ENCODE results near the gene PDCL2. TPM values are rescaled to one million over a fixed set of nuclear protein-coding genes. Genes with fewer than 3 reads are reported as not detected.

Gene PDCL2
- total RNA-seq, 1 donor from 2014 or later = not detected

GRCh38 chr4:55543858-55544257, 48.2 kb downstream of the PDCL2 start:
- peak; percentile 18 for TF ChIP-seq CTCF (conservative IDR thresholded peaks at IDR 0.05; ENCODE audit: low read depth, low read length)
- no peak for DNase-seq (ENCODE audit: low read depth)
- H3K4me3 ChIP-seq (ENCODE audit: low read depth, low read length) = no peak overlapping the region

GRCh38 chr4:55540271-55540670, 51.8 kb downstream of the PDCL2 start:
- no peak for TF ChIP-seq CTCF (conservative IDR thresholded peaks at IDR 0.05; ENCODE audit: low read depth, low read length)
- no peak overlapping the region for H3K4me3 ChIP-seq (ENCODE audit: low read depth, low read length)
- DNase-seq (ENCODE audit: low read depth) = no peak

- TF ChIP-seq CTCF (conservative IDR thresholded peaks at IDR 0.05; ENCODE audit: low read depth, low read length) = no peak
- H3K4me3 ChIP-seq (ENCODE audit: low read depth, low read length) = no peak overlapping the region
- no peak for DNase-seq (ENCODE audit: low read depth)
These were observed 52.4 kb downstream of the PDCL2 start for GRCh38 chr4:55539658-55540057.

GRCh38 chr4:55538531-55538930, 53.5 kb downstream of the PDCL2 start:
- DNase-seq (ENCODE audit: low read depth) = no peak
- no peak for TF ChIP-seq CTCF (conservative IDR thresholded peaks at IDR 0.05; ENCODE audit: low read depth, low read length)
- no peak overlapping the region for H3K4me3 ChIP-seq (ENCODE audit: low read depth, low read length)

- no peak for DNase-seq (ENCODE audit: low read depth)
- TF ChIP-seq CTCF (conservative IDR thresholded peaks at IDR 0.05; ENCODE audit: low read depth, low read length) = no peak
These were observed 57.7 kb downstream of the PDCL2 start for GRCh38 chr4:55534306-55534705.

GRCh38 chr4:55530691-55531090, 61.4 kb downstream of the PDCL2 start:
- H3K4me3 ChIP-seq (ENCODE audit: low read depth, low read length) = no peak overlapping the region
- DNase-seq (ENCODE audit: low read depth) = no peak
- no peak for TF ChIP-seq CTCF (conservative IDR thresholded peaks at IDR 0.05; ENCODE audit: low read depth, low read length)

More at GRCh38 chr4:55534306-55534705, 57.7 kb downstream of the PDCL2 start:
- H3K4me3 ChIP-seq (ENCODE audit: low read depth, low read length) = no peak overlapping the region

GRCh38 chr4:55530167-55530566, 61.9 kb downstream of the PDCL2 start:
- no peak for TF ChIP-seq CTCF (conservative IDR thresholded peaks at IDR 0.05; ENCODE audit: low read depth, low read length)
- no peak for DNase-seq (ENCODE audit: low read depth)
- H3K4me3 ChIP-seq (ENCODE audit: low read depth, low read length) = no peak overlapping the region
